Left ventricle myocardium inferior (tissue), 1 donor: ENCODE measurements around the gene GPC5. TPM values are rescaled to one million over a fixed set of nuclear protein-coding genes. Genes with fewer than 3 reads are reported as not detected.
"Not testable (repeated sequence)": the region's sequence is repeated elsewhere in the genome, so short reads cannot be mapped to it uniquely, and the experiment has no call there.

Experiments used
- DNase-seq: peaks from one replicate; pipeline ENCODE4 v3.0.0-alpha.2; 2020
- H3K27ac ChIP-seq: fragments of 200-600 bp; replicated peaks from 2 replicates; pipeline ENCODE4 v1.8.0; 2021
- H3K27me3 ChIP-seq: fragments of 200-600 bp; 2 replicates; pipeline ENCODE4 v1.8.0; 2021; ENCODE audit warnings: low read depth
- H3K36me3 ChIP-seq: fragments of 200-600 bp; 2 replicates; pipeline ENCODE4 v1.8.0; 2021
- H3K4me1 ChIP-seq: fragments of 200-600 bp; 2 replicates; pipeline ENCODE4 v1.8.0; 2021
- H3K4me3 ChIP-seq: fragments of 200-600 bp; 2 replicates; pipeline ENCODE4 v1.8.0; 2021; ENCODE audit warnings: mild to moderate bottlenecking, moderate library complexity
- H3K9me3 ChIP-seq: fragments of 200-600 bp; replicated peaks from 2 replicates; pipeline ENCODE4 v1.8.0; 2021
- intact Hi-C: fragments of 100-400 bp; cut with micrococcal nuclease; formaldehyde crosslinking; loops from one replicate; pipeline ENCODE4 v1.11.0; 2022
- long read RNA-seq: library from polyadenylated mRNA; unstranded; transcript quantifications from one replicate; pipeline ENCODE4 v2.0.0, GENCODE V29; 2021
- total RNA-seq: library from RNA; stranded (reverse); fragmentation: NEBNext Ultra II Directional; extraction: Animal tissue kit (Norgen Biotek cat#: 25700); gene quantifications from one replicate; pipeline ENCODE4 v1.2.1, GENCODE V29; 2021
- TF ChIP-seq, protein P1 (sequence below): fragments of 200-600 bp; IDR thresholded peaks from 2 replicates; pipeline ENCODE4 v1.8.0; 2021; ENCODE audit warnings: antibody characterized with exemption, mild to moderate bottlenecking, borderline replicate concordance
- donor health status: DM: no; HTN: yes; CAD: no; lungs with severe emphysema.

Gene GPC5
- 1.5 TPM for total RNA-seq
- long read RNA-seq, partial matches to known transcripts, result 0 of 1 reads
- long read RNA-seq, other reads (novel, unspliced or antisense), result 1 of 1 reads

DNA sequence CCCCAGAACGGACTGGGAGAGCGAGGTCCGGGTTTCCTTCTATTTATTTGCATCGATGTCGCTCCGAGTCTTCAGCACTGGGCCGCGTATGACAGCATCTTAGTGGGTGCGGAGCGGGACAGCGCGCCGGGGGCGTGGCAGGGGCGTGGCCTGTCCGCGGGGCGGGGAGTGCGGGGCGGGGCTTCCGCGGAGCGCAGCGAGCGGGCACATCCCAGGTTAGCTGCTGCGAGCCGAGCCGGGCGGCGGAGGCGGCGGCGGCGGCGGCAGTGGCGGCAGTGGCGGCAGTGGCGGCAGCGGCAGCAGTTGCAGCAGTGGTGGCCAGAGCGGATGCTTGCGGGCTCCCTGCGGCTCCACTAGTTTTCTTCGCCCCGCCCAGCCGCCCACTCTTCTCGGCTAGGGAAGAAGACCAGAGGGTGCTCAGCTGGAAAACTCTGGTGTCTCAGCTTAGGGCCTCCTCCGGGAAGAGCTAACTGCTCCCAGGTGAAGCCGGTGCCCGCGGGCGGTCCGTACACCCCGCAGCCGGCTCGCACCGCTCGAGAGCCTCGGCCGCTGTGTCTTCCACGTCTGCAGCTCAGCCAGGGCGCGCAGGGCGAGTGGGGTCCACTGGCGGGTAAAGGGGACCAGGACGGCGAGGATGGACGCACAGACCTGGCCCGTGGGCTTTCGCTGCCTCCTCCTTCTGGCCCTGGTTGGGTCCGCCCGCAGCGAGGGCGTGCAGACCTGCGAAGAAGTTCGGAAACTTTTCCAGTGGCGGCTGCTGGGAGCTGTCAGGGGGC, at the start of gene GPC5:
GPC5 (plus strand) TSS at position 209 of the 776 bp plus-strand sequence.
- Histone ChIP-seq H3K27ac (no peak within 1 kb of the TSS), H3K4me1 (peaks cover 19% of the 10 kb centered on the region), H3K27me3 (peaks cover 67% of the 10 kb centered on the region), H3K4me3 (peak within 1 kb of the TSS; percentile 71), H3K9me3 (no peaks in the 10 kb centered on the region), H3K36me3 (no peaks in the 10 kb centered on the region)
- TF ChIP-seq, protein P1, sequence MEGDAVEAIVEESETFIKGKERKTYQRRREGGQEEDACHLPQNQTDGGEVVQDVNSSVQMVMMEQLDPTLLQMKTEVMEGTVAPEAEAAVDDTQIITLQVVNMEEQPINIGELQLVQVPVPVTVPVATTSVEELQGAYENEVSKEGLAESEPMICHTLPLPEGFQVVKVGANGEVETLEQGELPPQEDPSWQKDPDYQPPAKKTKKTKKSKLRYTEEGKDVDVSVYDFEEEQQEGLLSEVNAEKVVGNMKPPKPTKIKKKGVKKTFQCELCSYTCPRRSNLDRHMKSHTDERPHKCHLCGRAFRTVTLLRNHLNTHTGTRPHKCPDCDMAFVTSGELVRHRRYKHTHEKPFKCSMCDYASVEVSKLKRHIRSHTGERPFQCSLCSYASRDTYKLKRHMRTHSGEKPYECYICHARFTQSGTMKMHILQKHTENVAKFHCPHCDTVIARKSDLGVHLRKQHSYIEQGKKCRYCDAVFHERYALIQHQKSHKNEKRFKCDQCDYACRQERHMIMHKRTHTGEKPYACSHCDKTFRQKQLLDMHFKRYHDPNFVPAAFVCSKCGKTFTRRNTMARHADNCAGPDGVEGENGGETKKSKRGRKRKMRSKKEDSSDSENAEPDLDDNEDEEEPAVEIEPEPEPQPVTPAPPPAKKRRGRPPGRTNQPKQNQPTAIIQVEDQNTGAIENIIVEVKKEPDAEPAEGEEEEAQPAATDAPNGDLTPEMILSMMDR, result no peak
- peak; percentile 75 for DNase-seq
- intact Hi-C loops, result no loop called here

DNA sequence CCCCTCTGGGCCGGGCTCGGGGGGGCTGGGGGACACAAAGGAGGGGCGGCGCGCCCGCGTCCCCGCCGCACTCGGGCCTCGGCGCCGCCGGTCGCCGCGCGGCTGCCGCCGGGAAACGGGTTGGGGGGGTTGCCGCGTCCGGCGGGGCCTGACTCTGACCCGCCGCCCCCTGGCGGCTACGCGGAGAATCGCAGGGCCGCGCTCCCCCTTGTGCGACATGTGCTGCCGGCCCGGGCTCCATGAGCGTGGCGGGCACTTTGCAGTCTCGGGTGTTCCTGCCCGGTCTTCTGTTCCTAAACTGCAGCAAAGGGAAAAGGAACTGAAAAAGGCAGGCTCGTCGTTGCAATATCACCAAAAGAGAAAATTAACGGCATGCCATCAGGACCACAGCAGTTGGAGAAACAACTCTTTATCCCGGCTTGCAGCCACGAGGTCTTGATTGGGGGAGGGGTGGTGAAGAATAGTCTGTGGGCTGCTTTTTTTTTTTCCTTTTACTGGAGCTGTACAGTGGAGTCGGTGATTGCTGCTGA, 49.5 kb upstream of the GPC5 start:
- Histone ChIP-seq H3K4me3 (peak overlapping the region; percentile 89), H3K4me1 (peaks cover 51% of the 10 kb centered on the region), H3K27ac (peak overlapping the region; percentile 98), H3K27me3 (no peaks in the 10 kb centered on the region), H3K9me3 (no peaks in the 10 kb centered on the region), H3K36me3 (peaks cover 23% of the 10 kb centered on the region)
- TF ChIP-seq, protein P1, result peak; percentile 96
- peak; percentile 95 for DNase-seq
- intact Hi-C loops, result no loop called here

DNA sequence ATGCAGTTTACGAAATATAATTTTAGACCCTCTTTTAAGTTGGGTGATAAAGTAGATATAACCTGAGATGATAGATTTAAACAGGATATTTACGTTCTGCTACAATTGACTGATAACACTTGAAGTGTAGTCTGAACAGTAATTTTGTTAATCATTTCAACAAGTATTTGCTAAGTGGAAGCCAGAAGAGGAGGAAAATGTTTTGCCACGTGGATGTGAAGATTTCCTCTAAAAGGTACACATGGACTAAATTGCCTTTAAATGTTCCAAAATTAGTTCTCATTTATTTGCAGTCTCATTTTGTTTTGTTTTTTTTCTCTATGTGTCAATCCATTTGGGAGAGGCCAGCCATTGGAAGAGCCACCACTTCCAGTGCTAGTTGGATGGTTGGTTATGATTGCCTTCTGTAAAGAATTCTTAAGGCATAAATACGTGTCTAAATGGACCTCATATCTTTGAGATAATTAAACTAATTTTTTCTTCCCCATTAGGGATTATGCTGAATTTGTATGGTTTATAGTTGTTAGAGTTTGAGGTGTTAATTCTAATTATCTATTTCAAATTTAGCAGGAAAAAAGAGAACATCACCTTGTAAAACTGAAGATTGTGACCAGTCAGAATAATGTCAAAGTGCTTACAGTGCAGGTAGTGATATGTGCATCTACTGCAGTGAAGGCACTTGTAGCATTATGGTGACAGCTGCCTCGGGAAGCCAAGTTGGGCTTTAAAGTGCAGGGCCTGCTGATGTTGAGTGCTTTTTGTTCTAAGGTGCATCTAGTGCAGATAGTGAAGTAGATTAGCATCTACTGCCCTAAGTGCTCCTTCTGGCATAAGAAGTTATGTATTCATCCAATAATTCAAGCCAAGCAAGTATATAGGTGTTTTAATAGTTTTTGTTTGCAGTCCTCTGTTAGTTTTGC, 48.2 kb upstream of the GPC5 start:
- H3K36me3 ChIP-seq, result peaks cover 36% of the 10 kb centered on the region
- intact Hi-C loops, result no loop called here
- TF ChIP-seq, protein P1, result no peak

DNA sequence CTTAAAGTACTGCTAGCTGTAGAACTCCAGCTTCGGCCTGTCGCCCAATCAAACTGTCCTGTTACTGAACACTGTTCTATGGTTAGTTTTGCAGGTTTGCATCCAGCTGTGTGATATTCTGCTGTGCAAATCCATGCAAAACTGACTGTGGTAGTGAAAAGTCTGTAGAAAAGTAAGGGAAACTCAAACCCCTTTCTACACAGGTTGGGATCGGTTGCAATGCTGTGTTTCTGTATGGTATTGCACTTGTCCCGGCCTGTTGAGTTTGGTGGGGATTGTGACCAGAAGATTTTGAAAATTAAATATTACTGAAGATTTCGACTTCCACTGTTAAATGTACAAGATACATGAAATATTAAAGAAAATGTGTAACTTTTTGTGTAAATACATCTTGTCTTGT, 47.3 kb upstream of the GPC5 start:
- Histone ChIP-seq H3K4me1 (peaks cover 53% of the 10 kb centered on the region), H3K9me3 (no peaks in the 10 kb centered on the region), H3K27me3 (no peaks in the 10 kb centered on the region), H3K36me3 (peaks cover 45% of the 10 kb centered on the region), H3K4me3 (no peak overlapping the region), H3K27ac (no peak overlapping the region)
- TF ChIP-seq, protein P1, result no peak
- DNase-seq, result no peak
- intact Hi-C loops, result no loop called here

More for the DNA sequence above, 48.2 kb upstream of the GPC5 start:
- H3K4me1 ChIP-seq, result peaks cover 53% of the 10 kb centered on the region
- H3K9me3 ChIP-seq, result no peaks in the 10 kb centered on the region
- H3K27ac ChIP-seq, result no peak overlapping the region
- H3K4me3 ChIP-seq, result no peak overlapping the region
- no peak for DNase-seq
- no peaks in the 10 kb centered on the region for H3K27me3 ChIP-seq

DNA sequence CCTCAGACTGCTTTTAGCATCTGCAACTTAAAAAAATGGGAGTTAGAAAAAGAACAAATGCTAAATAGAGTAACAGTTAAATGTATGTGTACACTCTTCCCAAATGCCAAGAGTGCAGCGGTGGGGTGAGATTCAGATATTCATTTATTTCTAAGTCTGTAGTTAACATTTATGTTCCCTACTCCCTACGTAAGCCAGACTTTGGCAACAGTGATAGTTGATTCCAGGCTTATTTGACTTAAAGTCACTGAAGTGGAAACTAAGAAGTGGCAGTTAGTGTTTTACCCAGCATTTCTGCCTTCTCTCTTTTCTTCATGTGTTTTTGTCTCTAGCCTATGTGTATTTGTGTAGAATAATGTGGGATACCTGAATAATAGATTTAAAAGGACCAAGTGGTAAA, 46.4 kb upstream of the GPC5 start:
- Histone ChIP-seq H3K36me3 (peaks cover 49% of the 10 kb centered on the region), H3K9me3 (no peaks in the 10 kb centered on the region), H3K27me3 (no peaks in the 10 kb centered on the region), H3K4me3 (no peak overlapping the region), H3K4me1 (peaks cover 47% of the 10 kb centered on the region), H3K27ac (no peak overlapping the region)
- intact Hi-C loops, result no loop called here
- DNase-seq, result no peak
- TF ChIP-seq, protein P1, result no peak

DNA sequence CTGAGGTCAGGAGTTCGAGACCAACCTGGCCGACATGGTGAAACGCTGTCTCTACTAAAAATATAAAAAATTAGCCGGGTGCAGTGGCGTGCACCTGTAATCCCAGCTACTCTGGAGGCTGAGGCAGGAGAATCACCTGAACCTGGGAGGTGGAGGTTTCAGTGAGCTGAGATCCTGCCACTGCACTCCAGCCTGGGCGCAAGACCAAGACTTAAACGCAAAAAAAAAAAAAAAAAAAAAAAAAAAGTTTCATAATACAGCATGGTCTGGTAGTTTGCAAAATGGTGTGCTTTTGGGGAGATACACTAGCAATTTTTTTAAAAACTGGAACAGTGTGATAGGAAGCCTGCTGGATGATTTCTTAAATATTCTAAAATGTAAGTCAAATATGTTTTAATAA, 45.5 kb upstream of the GPC5 start:
- H3K4me3 ChIP-seq, H3K27ac ChIP-seq, intact Hi-C loops, H3K9me3 ChIP-seq, DNase-seq, H3K27me3 ChIP-seq: not testable (repeated sequence)
- H3K4me1 ChIP-seq, result peaks cover 45% of the 10 kb centered on the region
- peaks cover 56% of the 10 kb centered on the region for H3K36me3 ChIP-seq
